HG03139 (cell line): ENCODE data around the gene RASGRF1.
"Not testable (repeated sequence)": the region's sequence is repeated elsewhere in the genome, so short reads cannot be mapped to it uniquely, and the experiment has no call there.

Experiments
- ATAC-seq: cut with Tn5 transposase; IDR thresholded peaks from one replicate; pipeline ENCODE4 v1.9.1; 2021; ENCODE audit not compliant: unreplicated experiment

The RASGRF1 gene

DNA sequence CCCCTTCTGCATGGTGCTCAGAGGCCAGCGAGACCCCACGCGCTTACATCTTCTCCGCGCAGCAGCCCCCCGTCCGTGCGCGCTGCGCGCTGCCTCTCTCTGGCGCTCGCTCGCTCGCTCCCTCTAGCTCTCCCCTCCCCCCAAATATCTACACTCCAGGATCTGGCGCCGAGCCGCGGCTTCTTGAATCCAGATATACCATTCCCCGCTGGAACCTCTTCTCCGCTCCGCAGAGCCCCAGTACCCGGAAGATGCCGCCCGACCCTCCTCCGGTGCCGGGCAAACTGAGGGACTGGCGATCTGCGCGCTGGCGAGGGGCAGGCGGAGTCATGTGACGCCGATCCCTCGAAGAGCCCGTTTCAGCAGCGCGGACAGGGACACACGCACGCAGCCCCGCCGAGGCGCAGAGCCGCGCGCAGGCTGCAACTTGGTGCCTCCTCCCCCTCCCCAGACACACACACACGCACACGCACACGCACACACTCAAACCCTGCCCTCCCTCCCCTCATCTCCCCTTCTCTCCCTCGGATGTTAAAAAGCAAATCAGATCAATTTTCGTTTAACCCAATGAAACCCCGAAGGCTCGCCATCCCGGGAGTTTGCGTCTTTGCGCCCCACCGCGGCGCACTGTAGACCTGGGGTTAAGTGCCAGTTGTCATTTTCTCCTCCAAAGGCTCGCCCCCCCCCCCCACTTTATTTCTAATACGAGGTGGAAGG lies at the start of gene RASGRF1:
RASGRF1 (minus strand) TSS at position 294 of the 717 bp plus-strand sequence; CDS start at position 12, 282 bp downstream.
- ATAC-seq: no peak

DNA sequence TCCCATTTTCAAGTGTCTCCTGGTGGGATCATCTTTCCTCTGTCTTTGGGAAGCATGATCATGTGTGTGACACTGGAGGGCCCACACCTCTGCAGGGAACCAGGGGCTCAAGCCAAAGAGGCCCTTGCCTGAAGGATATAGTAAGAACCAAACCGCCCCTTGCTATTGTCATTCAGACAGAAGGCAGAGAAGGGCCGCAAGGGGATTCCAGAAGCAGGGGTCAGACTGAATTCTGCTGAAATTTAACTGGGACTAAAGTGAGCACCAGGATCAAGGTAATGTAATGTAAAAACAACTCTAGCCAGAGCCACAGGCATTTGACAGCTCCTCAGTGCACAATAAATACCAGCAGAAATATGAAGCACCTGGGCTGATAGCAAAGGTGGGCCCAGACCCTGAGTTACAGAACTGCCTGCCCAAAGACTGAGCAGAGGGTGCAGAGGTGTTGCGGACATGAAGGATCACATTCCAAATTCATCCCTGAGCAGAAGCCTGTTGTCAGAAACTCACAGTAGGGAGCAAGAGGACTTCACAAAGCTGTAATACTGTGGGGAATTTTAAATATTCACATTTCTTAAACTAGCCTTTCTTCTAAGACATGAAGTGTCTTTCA lies 46.0 kb upstream of the RASGRF1 start:
- ATAC-seq: no peak

DNA sequence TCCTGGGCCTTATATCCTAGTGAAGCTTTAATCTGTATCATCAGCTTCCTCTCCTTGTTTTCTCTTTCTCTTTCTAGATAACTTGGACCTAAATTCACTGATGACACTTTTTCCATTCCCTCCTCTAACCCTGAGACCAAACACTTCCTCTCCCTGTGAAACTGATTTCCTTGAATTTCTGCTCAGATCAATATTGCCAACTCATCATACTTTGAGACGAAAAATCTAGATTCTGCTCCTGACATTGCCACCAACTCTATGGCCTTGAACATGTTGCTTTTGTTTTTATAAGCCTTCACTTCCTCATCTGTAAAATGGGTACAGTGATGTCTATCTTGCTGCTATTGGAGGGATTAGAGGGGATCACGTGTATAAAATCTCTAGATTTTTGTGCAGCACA lies 42.7 kb upstream of the RASGRF1 start:
- ATAC-seq: no peak

DNA sequence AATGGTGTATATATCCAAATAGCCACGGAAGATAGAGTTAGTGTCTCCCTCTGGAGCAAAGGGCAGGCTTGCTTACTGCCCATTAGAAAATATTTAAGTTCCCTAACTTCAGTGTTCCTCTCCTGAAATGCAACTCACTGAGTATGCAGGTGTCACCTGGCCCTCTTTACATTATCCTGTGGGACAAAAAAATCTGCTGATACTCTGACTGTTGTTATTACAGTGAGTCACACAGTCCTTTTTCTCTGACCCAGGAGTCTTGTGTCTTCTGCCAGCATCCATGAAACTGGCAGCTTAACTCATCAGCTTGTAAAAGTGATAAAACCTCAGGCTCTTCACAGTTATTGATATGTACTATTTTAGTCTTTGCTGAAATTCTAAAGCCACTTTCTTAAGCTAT lies 42.2 kb upstream of the RASGRF1 start:
- ATAC-seq: no peak

- no peak for ATAC-seq
Observed at GRCh38 chr15:79132361-79132760, 41.8 kb upstream of the RASGRF1 start.

- ATAC-seq: no peak
Observed at GRCh38 chr15:79130535-79131130, 40.1 kb upstream of the RASGRF1 start.

DNA sequence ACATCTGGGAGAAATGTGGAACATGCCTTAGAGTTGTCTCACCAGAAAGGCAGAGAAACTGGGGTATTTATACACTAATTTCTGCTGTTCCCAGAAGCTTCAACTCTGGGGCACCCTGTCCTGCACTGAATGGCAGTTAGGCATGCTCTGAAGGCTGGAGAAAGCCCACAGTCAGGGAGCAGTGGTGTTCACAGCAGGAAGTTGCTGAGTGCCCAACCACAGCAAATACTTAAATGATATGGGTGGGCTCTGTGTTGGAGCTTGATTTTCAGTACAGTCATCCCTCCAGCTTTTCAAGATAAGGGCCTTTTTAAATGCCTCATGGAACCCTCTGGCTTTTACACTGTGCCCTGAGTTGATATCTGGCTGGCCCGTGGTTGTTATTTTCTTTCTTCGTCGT lies 38.7 kb upstream of the RASGRF1 start:
- no peak for ATAC-seq

DNA sequence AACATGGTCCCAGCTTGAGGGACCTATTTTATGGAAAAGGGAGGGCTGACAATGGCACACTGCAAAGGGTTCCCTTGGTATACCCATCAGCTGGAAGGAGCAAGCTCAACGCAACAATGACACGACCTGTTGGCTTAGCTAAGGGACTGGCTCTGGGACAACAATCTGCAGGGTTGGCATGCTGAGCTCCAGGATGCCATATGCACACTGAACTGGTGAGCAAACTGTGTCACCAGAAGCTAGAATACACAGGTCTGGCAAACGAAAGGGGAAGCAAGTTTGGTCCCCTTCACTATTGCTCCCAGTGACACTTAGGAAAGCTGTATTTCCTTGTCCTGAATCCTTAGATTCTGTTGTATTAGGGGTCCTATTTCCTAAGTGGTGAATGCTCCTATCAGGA lies 38.0 kb upstream of the RASGRF1 start:
- no peak for ATAC-seq

DNA sequence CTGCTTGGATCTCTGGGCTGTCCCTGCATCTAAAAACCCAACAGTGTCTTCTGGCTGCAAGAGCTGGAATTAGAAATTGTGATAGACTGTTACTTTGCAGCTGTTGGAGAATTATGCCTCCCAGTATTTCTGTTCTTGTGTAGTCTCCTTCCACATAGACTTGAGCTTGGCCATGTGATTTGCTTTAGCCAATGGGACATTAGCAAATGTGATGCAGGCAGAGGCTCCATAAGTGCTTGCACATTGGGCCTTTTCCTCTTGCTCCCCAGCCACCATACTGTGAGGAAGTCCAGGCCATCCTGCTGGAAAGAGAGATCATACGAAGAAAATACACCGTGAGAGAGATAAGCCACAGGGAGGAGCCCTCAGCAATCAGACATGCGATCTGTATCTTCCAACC lies 33.8 kb upstream of the RASGRF1 start:
- no peak for ATAC-seq

GRCh38 chr15:79122991-79123390 lies 32.4 kb upstream of the RASGRF1 start:
- ATAC-seq: no peak

DNA sequence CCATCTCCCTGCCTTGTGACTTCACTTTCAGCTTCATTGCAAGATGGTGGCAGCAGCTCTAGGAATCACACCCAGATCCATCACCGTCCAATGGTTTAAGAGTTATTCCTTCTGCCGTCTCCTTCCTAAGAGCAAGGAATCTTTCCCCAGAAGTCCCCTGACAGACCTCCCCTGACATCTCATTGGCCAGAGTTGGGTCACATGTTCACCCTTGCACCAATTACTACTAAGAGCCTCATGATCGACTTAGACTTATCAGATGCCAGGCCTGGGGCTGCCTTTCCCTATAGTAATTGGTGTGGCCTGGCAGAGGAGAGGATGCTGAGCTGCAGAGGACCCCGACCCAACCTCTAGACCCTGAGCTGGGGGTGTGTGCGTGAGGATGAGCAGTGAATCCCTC lies 31.8 kb upstream of the RASGRF1 start:
- ATAC-seq: no peak

DNA sequence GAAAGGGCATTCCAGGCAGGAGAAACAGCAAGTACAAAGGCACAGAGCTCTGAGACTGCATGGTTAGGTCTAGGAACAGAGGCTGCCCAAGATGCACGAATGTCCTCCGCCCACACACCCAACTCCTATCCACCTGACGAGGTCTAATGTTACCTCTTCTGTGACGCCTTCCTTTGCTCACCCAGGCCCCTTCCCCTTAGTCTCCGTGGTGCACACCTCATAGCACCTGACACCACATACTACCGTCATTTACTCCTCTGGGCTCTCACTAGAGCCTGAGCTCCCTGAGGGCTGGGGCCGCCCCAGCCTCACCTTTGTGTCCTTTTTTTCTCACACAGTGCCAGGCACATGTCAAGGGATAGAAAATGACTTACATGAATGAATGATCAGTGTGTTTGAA lies 31.0 kb upstream of the RASGRF1 start:
- ATAC-seq: no peak

- ATAC-seq: no peak
Observed at GRCh38 chr15:79117442-79118204, 27.0 kb upstream of the RASGRF1 start.

- ATAC-seq: no peak
Observed at GRCh38 chr15:79116771-79117170, 26.2 kb upstream of the RASGRF1 start.

- ATAC-seq: no peak
Observed at GRCh38 chr15:79115986-79116665, 25.5 kb upstream of the RASGRF1 start.

DNA sequence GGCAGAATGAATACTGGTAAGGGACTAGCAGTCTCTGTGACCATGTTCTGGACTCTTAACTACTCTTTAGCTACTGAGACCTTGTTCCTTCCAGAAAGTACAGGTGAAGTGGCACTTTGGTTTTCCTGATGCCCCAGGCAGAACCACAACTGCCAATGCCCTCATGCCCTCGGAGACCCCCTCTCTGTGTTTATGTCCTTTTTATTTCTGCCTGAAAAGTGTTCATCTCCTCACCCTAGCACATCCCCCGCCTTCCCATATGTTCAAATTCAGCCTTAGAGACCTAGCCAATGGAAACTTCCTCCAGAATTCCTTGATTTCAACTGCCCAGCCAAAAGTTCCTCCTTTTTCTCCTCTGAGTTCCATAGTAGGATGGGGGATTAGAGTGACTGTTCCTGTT lies 23.3 kb upstream of the RASGRF1 start:
- ATAC-seq: no peak

GRCh38 chr15:79111404-79111803 lies 20.8 kb upstream of the RASGRF1 start:
- not testable (repeated sequence) for ATAC-seq

GRCh38 chr15:79105141-79105540 lies 14.6 kb upstream of the RASGRF1 start:
- ATAC-seq: no peak

- no peak for ATAC-seq
Observed at GRCh38 chr15:79102595-79102994, 12.0 kb upstream of the RASGRF1 start.

- no peak for ATAC-seq
Observed at GRCh38 chr15:79101866-79102581, 11.4 kb upstream of the RASGRF1 start.
